Measurements from ENCODE around the gene TAS2R13. TPM values are rescaled to one million over a fixed set of nuclear protein-coding genes. Genes with fewer than 3 reads are reported as not detected.

TAS2R13 gene, protein sequence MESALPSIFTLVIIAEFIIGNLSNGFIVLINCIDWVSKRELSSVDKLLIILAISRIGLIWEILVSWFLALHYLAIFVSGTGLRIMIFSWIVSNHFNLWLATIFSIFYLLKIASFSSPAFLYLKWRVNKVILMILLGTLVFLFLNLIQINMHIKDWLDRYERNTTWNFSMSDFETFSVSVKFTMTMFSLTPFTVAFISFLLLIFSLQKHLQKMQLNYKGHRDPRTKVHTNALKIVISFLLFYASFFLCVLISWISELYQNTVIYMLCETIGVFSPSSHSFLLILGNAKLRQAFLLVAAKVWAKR
- under 0.01 and 3.3 TPM in 2 replicates for total RNA-seq

GRCh38 chr12:10909462-10909861, at the start of gene TAS2R13:
Gene TAS2R13 (minus strand): TSS chr12:10909562. CDS start chr12:10909298, 264 bp downstream.

GRCh38 chr12:10939163-10939562, 29.8 kb upstream of the TAS2R13 start, which contains the start of gene TAS2R14:
Gene TAS2R14 (minus strand): TSS chr12:10939263. CDS start chr12:10939207, 56 bp downstream.

GRCh38 chr12:10928746-10929286, 19.5 kb upstream of the TAS2R13 start, which contains the start of gene PRH2:
Gene PRH2 (plus strand): TSS chr12:10929236. CDS start chr12:10929274, 38 bp downstream.

DNA sequence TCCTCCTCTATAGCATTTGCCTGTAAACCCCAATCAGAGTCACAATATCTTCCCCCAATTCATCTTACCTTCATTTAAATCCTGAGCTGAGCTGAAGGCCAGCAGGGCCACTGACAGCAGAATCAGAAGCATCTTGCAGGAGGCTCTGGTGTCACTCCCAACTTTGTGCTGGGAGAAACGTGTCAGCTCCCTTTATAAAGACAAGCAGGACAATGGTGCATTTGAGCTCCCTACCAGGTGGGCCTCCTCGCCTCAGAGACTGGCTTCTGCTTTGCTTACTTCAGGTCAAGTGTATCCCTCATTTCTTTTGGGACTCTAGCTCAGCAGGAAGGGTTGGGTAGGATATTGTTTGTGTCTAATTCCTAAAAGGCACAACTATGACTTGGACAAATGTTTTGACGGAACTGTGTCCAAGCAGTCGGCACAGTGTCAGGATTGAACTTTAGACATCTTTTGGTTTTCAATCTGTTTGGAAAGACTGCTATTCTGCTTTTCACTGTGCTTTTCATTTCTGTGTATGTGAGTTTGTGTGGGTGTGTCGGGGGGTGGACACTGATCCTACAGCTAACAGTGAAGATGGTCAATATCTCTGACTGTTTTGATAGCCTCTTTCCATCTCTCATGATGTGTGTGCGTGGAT, 25.2 kb downstream of the TAS2R13 start, which contains the start of gene PRH1:
PRH1 (minus strand) TSS at position 170 of the 640 bp plus-strand sequence; CDS start at position 132, 38 bp downstream.

Other genes starting within 250 kb of the TAS2R13 start
- gene STYK1, start 235.5 kb downstream of the TAS2R13 start, total RNA-seq = 1.4 and 2.8 TPM in 2 replicates
- 186 and 340 TPM in 2 replicates for gene YBX3, start 186.2 kb downstream of the TAS2R13 start, total RNA-seq
- gene TAS2R7, start 106.9 kb downstream of the TAS2R13 start, total RNA-seq = not detected in 2 replicates
- 0.14 TPM in 1 of 2 replicates, not detected in the other for gene TAS2R8, start 102.3 kb downstream of the TAS2R13 start, total RNA-seq
- 0.14 TPM in 1 of 2 replicates, not detected in the other for gene TAS2R9, start 99.4 kb downstream of the TAS2R13 start, total RNA-seq
- gene TAS2R10, start 83.2 kb downstream of the TAS2R13 start, total RNA-seq = 1.4 TPM in 1 of 2 replicates, not detected in the other
- 1.4 TPM in 1 of 2 replicates, not detected in the other for gene PRR4, start 60.1 kb downstream of the TAS2R13 start, total RNA-seq
- gene PRH1, start 25.3 kb downstream of the TAS2R13 start, total RNA-seq = 4.1 and 15.9 TPM in 2 replicates
- 0.34 TPM in 1 of 2 replicates, not detected in the other for gene PRH2, start 19.7 kb upstream of the TAS2R13 start, total RNA-seq
- 0.68 and 4.1 TPM in 2 replicates for gene TAS2R14, start 29.7 kb upstream of the TAS2R13 start, total RNA-seq
- gene TAS2R50, start 77.3 kb upstream of the TAS2R13 start, total RNA-seq = 0.34 and 5.9 TPM in 2 replicates
- 0.34 and 6.2 TPM in 2 replicates for gene TAS2R20, start 88.7 kb upstream of the TAS2R13 start, total RNA-seq
- 0.34 and 7.6 TPM in 2 replicates for gene TAS2R19, start 113.1 kb upstream of the TAS2R13 start, total RNA-seq
- 0.68 and 5.6 TPM in 2 replicates for gene TAS2R31, start 121.8 kb upstream of the TAS2R13 start, total RNA-seq
- gene TAS2R46, start 152.7 kb upstream of the TAS2R13 start, total RNA-seq = 0.34 and 5.1 TPM in 2 replicates
- 0.34 TPM in 1 of 2 replicates, not detected in the other for gene TAS2R43, start 182.8 kb upstream of the TAS2R13 start, total RNA-seq
- gene TAS2R30, start 225.1 kb upstream of the TAS2R13 start, total RNA-seq = 0.68 and 8.0 TPM in 2 replicates